Measurements from ENCODE around the gene KLF13.

KLF13 gene

DNA sequence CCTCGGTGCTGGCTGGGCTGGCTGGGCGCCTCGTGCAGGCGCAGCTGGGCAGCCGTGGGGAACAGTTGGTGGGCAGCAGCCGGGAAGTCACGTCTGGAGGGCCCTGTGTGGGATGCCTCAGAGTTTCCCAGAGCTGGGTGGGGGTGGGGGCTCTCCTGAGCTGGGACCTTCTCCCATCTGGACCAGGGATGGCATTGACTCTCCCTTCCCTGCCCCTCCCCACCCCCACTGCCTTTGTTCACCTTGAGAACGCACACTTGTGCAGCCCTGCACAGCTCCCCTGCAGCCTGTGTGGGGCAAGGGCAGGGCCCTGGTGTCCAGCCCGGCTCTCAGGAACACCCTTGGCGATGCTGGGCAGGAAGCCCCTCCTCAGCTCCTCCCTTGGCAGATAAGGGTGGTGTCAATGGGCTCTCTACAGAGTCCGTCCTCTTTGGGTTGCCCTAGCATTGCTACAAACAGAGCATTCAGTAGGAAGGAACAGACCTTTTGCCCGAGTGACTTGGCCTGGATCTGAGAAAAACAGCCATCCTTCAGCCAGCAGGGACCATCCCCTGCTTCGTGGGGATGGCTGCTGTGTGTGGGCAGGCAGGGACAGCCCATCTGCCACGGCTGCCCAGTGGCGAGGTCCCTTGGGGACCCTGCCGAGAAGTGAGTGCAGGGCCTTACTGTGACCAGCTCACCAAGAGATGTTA is 25.5 kb upstream of the KLF13 start:
- DNase-seq, result no peak

DNA sequence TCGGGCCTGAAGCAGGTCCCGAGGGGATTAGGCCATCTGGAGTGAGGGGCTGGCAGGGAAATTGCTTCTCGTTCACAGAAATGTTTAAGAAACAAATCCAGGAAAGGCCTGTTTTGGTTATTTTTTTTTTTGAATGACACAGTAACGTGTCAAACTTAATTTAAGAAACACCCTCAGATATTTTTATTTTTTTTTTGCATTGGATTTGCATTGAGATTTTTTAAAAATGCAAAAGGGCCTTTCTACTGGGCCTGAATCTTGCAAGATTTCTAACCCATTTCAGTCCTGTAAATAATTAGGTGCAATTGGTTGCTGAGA is 25.0 kb upstream of the KLF13 start:
- DNase-seq, result no peak

DNA sequence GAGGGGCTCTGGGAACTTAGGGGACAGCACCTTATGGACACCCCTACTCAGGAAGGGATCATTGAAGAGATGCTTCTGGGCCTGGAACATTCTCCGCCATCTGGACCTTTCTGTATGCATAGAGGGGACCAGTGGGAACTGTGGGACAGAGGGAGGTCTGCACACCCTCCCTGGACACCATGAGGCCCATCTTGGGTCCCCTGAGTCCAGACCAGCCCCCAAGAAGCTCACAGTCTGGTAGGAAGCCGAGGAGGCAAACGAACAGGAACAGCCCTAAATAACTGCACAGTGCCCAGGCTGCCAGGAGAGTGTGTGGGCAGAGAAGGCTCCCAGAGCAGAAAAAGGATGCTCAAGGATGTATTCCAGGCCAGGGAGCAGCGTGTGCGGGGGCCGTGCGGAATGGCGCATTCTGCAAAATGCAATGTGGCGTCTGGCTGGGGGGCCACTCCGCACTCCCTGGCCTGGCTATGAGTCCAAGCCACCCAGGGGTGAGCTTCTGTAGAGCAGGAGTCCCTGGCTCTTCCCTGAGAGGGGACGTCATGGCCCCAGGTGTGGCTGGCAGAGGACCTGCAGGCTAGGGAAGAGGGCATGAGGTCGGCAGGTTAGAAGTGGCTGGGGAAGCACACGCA is 24.5 kb upstream of the KLF13 start:
- DNase-seq, result no peak

DNA sequence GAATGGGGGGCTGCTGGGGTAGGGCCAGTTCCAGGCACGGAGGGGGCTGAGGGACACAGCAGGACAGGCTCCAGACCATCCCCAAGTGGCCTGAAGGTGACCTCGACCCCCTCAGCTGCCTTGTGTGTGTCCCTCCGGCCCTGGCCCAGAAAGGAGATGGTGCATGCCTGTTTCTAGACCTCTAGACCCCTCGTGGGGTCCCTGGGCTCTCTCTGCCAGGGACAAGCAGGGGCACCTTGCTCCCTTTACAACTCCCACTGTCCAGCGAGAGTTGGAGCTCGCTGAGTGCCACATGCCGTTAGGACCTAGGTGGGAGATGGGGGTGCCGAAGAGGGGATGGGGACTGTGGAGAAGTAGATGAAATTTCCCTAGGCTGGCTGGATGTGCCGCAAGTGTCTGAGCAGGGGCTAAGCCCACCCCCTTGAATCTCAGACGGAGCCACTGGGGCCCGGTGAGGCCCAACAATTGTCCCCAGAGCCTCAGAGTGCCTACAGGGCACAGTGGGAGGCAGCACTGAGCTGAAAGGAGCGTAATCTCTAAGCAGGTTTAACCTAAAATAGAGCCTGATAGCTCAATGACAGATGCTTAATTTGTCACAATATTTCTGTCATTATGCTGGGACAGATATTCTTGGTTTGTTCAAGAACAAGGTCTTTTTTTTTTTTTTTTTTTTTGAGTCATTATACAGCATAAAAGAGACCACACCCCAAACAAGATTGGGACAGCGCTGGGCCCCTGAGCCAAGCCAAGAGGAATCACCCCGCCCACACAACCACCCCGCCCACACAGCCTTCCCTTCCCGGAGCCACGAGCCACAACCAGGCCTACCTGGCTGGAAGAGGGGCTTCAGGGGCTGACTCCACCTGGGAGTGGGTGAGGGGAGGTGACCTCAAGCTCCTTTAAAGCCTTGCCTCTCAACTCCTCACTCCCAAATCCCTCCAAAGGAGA is 23.6 kb upstream of the KLF13 start:
- no peak for DNase-seq

DNA sequence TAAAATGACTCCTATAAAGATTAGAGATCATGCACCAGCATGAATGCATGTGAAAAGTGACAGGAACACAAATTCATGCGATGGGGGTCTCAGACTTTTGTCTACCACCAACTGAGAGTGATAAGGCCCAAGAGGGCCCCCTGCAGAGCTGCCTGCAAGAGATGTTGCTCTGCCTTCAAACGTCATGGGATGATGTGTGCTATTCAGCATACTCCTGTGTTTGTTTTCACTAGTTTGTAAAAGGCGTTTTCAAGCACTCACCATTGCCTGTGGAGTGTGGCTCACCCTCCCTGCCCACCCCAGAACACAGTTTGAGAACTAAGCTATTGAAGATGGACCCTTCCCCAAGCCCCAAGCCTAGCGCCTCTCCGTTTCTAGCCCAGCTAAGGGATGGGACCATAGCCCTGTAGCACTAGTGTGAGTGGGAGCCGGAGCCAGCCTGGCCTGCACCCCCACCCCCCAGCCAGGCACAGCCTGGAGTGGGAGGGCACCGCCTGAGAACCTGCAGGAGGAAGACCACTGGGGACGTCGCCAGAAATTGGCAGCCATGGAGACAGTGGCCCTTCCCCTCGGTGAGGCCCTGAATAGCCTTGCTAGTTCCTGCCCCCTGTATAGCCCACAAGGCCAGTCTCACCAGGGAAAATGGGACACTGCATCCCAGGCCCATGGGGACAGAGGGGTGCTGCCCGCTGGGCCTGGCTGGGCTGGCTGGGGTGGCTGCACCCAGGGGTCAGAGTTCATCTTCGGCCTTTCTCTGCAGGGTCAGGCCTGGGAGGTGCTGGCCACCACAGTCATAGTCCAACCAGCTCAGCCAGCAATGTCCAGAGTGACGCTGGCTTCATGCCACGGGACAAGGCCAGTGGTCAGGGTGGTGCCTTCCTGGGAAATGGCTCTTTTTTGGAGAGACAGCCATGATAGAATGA is 22.6 kb upstream of the KLF13 start:
- no peak for DNase-seq

DNA sequence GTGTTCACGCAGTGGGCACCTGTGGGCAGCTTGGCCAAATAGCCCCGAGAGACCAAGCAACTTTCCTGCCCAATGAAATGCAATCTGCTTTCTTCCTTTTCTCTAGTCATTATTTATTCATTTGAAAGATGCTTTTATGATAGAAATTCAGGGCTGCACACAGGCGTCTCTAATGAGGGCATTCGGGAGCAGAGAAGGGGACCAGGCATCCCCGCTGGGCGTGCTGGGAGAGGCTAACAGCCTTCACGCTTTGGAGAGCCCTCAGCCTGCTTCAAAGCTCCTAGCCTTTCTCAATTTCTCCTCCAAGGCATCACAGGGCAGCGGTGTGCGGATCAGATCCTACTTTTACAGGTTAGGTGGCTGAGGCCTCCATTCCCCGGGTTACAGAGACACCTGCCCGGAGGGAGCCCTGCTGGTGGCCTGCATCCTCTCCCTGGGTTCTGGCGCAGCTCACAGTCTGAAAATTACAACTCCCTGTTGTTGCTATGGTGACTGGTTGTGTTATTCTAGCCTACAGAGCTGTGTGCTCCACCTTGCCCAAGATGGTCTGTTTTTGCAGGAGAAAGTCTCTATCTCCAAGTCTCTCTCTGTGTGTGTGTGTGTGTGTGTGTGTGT is 21.8 kb upstream of the KLF13 start:
- DNase-seq, result no peak

DNA sequence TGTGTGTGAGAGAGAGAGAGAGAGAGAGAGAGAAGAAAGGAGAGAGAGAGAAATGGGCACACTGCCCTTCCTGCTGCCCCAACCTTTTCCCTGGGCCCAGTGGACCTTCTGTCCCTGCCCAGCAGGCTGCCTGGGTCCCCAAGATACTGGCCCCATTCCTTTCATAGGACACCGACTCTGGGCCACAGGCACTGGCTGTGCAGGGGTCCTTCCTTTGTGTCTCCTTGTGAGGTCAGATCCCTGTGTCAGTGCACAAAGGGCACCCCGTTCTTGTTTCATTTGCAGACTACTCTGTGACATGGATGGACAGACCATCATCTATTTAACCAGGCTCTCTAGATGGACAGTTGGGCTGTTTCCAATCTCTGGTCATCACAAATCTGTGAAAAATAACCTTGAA is 21.3 kb upstream of the KLF13 start:
- DNase-seq, result no peak

DNA sequence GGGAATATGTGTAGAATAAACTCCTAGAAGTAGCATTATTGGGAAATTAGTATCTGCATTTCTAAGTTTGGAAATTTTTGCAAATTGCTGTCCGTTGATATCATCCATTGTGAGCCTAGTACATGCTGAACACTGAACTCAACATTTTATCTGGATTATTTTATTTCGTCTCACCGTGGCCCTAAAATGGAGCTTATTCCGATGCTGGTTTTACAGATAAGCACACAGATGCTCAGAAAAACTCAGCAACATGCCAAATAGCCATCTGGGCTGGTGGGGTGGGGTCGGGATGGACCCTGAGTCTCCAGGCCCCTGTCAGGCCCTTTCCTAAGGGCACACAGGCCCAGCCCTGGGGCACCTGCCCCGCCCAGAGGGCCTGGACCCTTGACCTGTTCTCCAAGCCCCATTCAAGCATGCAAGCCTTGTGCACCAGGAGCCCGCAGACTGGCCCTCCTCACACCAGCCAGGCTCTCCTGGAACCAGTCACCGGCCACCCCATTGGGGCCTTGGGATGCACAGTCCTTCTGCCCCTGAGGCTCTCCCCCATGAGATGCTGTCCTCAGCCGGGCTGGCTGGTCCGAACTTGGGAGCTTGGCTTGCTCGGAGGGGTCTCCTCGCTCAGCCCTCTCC is 20.7 kb upstream of the KLF13 start:
- DNase-seq, result no peak

DNA sequence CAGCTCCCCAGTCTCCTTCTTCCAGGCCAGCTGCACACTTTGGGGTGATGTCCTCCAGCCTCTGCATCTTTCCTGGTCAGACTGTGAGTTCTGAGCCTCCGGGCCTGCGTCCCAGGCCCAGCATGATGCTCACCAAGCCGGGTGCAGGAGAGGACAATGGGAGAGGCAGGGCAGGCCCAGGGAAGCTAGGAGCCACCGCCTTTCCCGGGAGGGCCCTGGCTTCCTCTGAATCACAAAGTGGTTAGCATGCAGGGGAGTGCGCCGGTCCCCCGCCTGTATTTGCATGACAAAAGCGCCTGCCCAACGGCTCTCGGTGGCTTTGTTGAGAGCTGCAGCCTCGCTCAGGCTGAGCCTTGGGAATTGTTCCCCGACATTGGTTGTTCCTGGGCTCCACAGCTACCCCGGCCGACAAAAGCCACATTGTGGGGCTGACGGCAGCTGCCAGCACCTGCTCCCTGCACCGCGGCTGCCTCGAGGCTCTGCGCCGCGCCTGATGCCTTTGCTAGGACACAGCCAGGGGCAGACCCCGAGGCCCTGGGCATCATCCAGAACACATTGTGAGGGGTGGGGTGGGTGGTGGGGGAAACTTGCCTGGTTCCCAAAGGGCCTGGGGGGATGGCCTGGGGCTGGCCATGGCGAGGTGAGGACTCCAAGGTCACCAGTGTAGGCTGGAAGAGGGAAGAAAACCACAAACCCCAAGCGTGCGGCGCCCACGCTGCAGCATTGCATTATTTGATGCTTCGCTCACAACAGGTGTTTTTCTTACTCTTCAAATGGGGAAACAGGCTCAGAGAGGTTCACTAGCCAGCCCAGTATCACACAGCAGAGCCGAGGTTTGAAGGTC is 20.0 kb upstream of the KLF13 start:
- DNase-seq, result no peak

DNA sequence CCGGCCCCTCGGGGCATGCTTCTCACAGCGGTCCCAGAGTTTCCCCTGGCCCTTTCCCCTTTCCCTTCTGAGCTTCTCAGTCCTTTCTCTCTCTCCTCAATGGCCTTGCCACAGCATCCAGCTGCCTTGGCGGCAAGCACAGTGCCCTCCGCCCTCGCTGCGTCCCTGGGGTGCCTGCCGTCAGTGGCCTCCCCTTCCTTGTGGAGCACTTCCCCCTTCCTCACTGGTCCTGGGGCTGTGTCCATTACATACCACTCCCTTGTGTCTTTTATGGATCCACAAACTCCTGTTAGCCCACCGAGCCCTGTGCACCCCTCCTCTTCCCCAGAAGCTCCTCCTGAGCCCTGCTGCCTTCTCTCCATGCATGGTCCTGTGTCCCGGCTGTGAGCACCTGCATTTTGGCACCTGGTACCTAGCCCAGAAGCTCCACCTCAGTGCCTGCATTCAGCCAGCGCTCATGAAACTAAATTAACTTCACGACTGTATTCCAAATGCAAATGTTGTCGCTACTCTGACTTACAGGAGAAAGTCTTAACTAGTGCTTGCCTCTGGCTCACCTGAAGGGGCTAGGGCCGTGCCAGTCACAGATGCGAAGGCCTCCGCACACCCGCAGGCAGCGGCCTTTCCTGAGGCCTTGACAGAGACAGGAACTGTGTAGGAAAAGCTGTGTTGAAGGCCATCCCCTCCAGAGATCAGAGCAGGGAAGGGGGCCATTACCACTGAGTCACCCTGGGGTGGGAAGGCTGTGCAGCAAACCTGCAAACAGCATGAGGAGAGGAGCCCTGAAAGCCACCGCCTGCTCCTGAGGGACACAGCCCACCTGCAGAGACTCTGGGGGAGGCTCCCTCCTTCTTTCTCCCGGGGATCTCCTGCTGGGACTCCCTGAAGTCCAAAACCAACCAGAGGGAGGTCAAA is 19.1 kb upstream of the KLF13 start:
- no peak for DNase-seq

DNA sequence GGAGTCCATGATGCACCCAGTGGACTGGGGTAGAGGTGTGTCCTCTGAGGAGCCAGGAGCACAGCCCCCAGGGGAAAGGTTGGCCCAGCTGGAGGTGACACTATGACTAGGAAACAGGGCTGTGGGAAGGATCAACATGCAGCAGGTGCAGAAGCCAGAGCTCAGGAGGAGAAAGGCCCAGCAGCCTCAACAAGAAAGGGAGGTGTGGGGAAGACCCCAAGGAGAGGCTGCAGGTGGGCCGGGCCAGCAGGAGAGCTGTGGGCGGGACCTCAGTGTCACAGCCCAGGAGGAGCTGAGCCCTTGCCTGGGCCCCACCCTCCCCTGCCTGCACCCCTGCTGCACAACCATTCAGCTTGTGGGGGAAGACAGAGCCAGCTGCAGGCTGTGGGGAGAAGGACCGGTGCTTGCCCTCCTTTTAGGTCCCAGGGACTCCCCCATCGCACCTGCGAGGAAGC is 18.4 kb upstream of the KLF13 start:
- DNase-seq, result no peak

DNA sequence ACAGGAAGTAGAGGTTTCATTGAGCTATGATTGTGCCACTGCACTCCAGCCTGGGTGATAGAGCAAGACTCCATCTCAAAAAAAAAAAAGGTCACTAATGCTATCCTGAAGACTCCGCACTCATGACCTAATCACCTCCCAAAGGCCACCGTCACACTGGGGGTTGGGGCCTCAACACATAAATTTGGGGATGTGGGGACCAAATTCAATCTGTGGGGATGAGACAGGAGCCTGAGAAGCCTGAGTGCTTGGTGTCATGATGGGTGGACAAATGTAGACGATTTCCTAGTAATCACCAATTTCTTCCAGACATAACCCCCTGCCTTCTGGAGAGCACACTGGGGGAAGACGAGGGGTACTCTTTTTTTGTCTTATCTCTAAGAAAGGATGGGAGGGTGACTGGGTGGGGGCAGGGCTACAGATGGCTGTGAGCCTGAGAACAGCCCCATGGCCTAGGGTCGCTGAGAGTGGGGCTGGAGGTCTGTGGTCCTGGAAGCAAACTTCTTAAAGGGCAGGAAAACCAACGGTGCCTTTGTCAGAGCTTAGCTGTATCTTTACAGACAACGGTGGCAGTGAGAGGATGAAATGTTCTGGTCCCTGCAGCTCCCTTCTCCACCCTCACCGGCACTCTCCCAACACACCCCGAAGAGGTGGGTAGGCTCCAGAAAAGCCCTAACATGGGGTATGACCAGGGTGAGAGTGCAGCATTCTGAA is 16.6 kb upstream of the KLF13 start:
- no peak for DNase-seq

DNA sequence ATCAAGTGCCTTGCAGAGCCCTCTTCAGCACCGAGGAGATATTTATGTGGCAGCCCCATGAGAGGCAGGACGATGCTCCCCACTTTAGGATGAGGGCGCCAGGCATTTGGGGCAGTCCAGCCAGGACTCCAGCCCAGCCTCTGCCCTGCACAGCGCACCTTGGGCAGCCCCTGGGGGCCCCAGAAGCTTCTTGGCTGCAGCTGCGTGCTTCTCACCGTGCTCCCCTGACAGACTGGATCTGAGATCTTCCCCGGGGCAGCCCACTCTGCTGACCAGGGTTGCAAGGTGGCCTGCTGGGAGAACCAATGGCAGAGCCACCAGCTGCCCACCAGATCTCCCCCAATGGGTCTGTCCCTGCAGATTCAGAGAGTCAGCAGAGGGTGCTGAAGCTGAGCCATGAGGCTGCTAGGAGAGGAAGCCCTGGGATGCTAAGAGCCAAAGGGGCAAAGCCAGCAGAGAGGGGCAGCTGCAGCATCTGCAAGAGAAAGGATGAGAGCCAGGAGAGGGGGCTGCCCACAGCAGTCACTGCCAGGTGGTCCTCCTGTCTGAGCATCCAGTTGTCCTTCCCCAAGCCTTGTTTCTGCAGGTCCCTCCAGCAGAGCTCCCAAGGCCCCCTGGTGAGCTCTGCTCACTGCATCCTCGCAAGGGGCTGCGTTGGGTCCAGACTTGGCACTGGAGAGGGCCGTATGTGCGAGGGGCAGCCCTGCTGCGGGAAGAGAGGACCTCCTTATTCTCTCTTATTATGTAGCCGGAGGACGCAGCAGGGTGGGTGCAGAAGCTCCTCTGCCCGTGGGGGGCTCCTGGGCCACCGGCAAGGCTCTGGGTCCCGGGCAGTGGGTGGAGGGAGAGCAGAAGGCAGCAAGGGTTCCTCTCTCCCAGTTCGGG is 14.7 kb upstream of the KLF13 start:
- no peak for DNase-seq

DNA sequence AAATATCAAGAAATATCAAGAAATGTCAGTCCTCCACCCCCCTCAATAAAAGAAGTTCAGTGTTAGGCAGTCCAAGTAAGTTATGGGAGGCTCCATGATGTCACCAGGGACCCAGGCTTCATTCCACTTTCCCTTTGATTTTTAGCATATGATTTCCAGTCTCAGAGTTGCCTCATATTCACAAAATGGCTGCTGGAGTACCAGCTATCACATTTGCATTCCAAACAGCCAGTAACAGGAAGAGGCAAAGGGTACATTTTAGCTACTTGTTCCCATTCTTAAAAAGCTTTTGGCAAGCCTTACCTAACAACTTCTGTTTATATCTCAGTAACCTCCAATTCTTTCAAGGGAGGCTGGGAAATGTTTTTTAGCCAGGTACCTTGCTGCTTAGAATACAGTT is 13.4 kb upstream of the KLF13 start:
- DNase-seq, result no peak

DNA sequence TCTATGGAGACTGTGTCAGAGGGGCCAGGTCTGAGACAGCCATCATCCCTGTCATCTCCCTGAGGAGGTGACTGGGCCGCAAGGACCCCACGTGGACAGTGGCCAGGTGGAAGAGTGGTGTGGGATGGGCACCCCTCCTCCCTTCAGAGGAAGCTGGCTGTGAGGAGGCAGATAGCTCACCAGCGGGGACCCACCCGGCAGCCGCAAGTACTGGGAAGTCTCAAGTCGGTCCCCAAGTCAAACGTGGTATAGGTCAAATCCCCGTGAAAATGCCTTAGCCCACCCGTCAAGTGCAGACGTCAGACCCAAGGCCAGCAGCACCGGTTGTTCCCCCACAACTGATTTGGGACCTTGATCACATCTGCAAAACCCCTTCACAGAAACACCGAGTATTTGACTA is 12.3 kb upstream of the KLF13 start:
- DNase-seq, result no peak

DNA sequence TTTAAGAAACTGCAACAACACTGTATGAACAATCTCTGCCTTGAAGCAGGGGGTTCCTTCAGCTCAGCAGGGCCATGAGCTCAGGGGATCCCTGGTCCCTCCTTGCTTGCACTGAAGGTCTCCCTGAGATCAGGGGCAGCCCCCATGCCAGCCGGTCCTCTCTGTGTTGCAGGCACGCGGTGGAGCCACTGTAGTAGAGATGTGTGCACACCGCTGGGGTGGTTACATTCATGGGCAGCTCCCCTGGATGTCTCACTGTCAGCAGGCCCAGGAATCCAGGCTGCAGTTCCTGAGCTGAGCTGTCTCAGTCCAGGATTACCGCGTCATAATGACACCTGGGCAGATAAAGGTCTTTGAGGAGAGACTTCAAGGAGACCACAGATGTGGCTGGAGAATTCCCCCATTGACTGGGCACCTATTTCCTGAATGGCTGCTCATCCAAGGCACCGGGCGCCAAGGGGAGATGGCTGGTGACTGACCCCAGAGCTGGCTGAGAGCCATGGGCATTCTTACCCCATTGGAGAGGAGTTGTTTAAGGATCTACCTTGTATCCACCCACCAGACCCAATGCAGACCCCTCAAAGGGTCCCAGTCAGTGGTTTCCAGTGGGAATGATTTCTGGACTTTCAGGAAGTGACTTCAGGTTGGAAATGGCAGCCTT is 10.4 kb upstream of the KLF13 start:
- DNase-seq, result no peak

DNA sequence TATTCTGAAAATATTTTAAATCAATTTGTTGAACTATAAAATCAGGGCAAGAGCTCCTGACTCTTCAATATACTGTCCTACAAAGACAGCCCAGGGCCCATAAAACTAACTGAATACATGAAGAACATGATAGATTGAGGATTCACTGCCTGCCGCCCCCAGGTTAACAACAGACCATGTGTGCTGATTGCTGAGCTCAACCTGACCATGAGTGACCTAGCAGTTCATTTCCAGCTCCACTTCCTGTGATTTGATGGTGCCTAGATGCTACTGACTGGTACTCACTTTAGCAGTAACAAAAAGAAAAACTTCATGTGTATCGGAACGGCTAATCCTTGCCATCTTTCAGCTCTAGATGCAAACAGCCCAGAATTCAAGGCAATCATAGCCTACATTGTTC is 9.6 kb upstream of the KLF13 start:
- DNase-seq, result no peak
